ENCODE data around the gene GYS1. TPM values are rescaled to one million over a fixed set of nuclear protein-coding genes. Genes with fewer than 3 reads are reported as not detected.

Gene GYS1
- total RNA-seq, 6 experiments from 2014 or later: 76.0 to 90.8 (median 87.5) TPM

DNA sequence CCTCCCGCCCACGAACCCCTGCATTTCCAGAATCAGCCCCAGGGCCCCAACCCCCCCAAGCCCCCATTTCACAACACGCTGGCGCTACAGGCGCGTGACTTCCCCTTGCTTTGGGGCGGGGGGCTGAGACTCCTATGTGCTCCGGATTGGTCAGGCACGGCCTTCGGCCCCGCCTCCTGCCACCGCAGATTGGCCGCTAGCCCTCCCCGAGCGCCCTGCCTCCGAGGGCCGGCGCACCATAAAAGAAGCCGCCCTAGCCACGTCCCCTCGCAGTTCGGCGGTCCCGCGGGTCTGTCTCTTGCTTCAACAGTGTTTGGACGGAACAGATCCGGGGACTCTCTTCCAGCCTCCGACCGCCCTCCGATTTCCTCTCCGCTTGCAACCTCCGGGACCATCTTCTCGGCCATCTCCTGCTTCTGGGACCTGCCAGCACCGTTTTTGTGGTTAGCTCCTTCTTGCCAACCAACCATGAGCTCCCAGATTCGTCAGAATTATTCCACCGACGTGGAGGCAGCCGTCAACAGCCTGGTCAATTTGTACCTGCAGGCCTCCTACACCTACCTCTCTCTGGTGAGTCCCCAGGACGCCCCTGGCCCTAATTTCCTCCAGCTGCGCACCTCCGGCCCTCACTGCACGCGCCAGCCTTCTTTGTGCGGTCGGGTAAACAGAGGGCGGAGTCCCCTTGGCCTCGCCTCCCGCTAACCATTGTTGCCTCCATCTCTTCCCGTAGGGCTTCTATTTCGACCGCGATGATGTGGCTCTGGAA lies 27.9 kb downstream of the GYS1 start, which contains the start of gene FTL:
FTL (plus strand) TSS at position 270 of the 766 bp plus-strand sequence; CDS start at position 469, 199 bp downstream.
- peaks cover 14% of the 10 kb centered on the region for H3K9me3 Mint-ChIP-seq
- H3K36me3 Mint-ChIP-seq (ENCODE audit: low read depth): peaks cover 54% of the 10 kb centered on the region
- H3K4me3 Mint-ChIP-seq: peak within 1 kb of the TSS; percentile 100
- TF ChIP-seq, protein P1, sequence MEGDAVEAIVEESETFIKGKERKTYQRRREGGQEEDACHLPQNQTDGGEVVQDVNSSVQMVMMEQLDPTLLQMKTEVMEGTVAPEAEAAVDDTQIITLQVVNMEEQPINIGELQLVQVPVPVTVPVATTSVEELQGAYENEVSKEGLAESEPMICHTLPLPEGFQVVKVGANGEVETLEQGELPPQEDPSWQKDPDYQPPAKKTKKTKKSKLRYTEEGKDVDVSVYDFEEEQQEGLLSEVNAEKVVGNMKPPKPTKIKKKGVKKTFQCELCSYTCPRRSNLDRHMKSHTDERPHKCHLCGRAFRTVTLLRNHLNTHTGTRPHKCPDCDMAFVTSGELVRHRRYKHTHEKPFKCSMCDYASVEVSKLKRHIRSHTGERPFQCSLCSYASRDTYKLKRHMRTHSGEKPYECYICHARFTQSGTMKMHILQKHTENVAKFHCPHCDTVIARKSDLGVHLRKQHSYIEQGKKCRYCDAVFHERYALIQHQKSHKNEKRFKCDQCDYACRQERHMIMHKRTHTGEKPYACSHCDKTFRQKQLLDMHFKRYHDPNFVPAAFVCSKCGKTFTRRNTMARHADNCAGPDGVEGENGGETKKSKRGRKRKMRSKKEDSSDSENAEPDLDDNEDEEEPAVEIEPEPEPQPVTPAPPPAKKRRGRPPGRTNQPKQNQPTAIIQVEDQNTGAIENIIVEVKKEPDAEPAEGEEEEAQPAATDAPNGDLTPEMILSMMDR (IDR thresholded peaks at IDR 0.05): no peak
- H3K27me3 Mint-ChIP-seq (ENCODE audit: insufficient read depth): peaks cover 51% of the 10 kb centered on the region
- peaks cover 63% of the 10 kb centered on the region for H3K4me1 Mint-ChIP-seq (ENCODE audit: low read depth)
- DNase-seq: peak; percentile 95
- H3K27ac Mint-ChIP-seq: peak within 1 kb of the TSS; percentile 99

DNA sequence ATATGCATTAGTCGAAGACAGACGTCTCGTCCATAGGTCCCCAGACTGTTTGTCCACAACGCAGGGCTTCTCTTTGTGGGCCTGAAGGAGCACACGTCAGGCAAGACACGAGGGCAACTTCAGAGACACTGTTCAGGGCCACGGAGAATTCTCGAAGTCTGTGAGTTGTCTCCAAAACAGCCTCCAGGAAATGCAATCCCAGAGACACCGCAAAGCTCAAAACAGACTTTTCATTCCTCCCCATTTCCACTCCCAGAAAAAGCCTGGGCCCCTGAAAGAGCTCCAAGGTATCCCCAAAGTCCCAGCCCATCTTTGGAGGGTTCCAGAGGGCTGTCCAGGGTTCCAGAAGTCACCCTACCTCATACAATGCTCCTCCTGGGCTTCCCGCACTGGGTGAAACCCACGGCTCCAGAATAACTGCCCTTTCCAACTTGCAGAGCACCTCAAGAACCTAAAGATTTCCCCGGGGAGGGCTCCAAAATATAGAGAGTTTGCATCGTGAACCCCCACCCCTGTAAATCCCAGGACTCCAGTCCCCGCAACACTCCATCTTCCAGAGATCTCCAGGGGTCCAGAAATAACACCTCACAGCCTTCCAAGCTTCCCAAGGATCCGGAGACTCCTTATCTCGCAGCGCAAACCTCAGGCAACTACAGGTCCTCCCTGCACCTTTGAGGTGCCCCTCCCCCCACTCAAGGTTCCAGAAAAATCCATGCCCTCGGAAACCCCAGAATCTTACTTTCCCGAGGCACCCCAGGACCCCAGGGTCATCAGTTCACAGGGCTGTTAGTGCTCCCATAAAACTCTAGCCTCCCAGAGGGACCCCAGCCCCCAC lies 28.7 kb downstream of the GYS1 start:
- Mint-ChIP-seq H3K36me3 (ENCODE audit: low read depth) (peaks cover 47% of the 10 kb centered on the region), H3K27me3 (ENCODE audit: insufficient read depth) (peaks cover 51% of the 10 kb centered on the region), H3K4me1 (ENCODE audit: low read depth) (peaks cover 63% of the 10 kb centered on the region), H3K9me3 (peaks cover 14% of the 10 kb centered on the region), H3K4me3 (peak overlapping the region; percentile 100), H3K27ac (peak overlapping the region; percentile 99)
- TF ChIP-seq, protein P1 (IDR thresholded peaks at IDR 0.05): no peak
- peak; percentile 46 for DNase-seq

DNA sequence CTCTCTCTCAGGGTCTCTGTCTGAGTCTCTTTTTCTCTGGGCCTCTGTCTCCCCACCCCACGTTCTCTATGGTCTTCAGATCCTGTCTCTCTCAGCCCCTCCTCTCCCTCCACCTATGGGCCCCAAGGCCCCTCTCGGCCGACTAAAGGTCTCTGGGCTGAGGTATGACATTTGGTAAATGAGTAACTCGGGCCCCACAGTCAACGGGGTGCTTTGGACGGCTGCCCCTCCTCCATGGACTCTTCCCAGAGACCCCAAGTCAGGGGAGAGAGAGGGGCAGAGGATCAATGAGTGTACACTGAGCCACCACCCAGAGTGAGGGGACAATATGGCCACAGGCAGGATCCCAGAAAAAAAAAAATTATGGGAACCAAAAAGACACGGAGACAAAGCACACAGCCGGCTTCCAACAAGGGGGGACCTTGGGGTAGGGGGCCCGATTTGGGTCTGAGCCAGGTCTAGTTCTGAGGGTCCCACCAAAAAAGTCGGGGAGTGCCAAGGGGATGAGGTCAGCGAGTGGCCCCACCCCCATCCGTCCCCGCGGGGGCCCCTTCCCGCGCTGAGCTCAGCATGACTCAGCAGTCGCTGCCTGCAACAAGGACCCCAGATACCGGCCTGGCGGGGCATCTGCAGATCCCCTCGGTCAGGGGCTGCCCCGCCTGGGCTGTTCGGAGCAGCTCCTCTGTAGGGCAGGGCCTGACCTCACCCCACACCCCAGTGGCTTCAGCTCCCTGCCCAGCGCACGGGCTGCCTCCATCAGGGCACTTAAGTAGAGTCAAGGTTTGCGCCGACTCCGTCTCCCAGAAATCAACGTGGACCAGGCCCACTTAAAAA lies 29.5 kb downstream of the GYS1 start:
- peaks cover 63% of the 10 kb centered on the region for H3K4me1 Mint-ChIP-seq (ENCODE audit: low read depth)

DNA sequence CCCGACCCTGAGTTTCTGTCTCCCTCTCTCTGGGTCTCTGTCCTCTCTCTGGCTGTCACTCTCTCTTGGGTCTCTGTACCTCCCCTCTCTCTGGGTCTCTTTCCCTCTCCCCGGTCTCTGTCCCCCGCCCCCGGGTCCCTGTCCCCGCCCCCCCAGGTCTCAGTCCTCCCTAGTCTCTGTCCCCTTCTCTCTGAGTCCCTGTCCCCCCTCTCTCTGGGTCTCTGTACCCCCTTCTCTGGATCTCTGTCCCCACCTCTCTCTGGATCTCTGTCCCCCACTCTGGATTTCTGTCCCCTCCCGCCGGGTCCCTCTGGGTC lies 30.3 kb downstream of the GYS1 start:
- peaks cover 43% of the 10 kb centered on the region for H3K36me3 Mint-ChIP-seq (ENCODE audit: low read depth)
- peak overlapping the region; percentile 99 for H3K27ac Mint-ChIP-seq
- H3K4me1 Mint-ChIP-seq (ENCODE audit: low read depth): peaks cover 58% of the 10 kb centered on the region
- peaks cover 47% of the 10 kb centered on the region for H3K27me3 Mint-ChIP-seq (ENCODE audit: insufficient read depth)
- no peak for DNase-seq
- H3K9me3 Mint-ChIP-seq: peaks cover 14% of the 10 kb centered on the region
- H3K4me3 Mint-ChIP-seq: peak overlapping the region; percentile 100; the same call in 1 of the 2 replicates
- TF ChIP-seq, protein P1 (IDR thresholded peaks at IDR 0.05): no peak

More for the DNA sequence above, 29.5 kb downstream of the GYS1 start:
- peak; percentile 52 for DNase-seq
- TF ChIP-seq, protein P1 (IDR thresholded peaks at IDR 0.05): no peak
- Mint-ChIP-seq H3K27ac (peak overlapping the region; percentile 99), H3K27me3 (ENCODE audit: insufficient read depth) (peaks cover 47% of the 10 kb centered on the region), H3K9me3 (peaks cover 14% of the 10 kb centered on the region), H3K4me3 (peak overlapping the region; percentile 100), H3K36me3 (ENCODE audit: low read depth) (peaks cover 47% of the 10 kb centered on the region)
